Neural progenitor cell (in vitro differentiated cells): ENCODE results near the gene R3HDM2.
A peak's percentile ranks its signal among the peaks of the same experiment; 100 is the strongest.

Source experiments
- CTCF ChIP-seq: fragments of 200-600 bp; sonication (generic); IDR thresholded peaks from 2 replicates; pipeline ENCODE4 v1.5.1; 2017; ENCODE audit warnings: antibody characterized with exemption, mild to moderate bottlenecking
- EZH2phosphoT487 ChIP-seq: fragments of 200-600 bp; sonication (generic); IDR thresholded peaks from 2 replicates; pipeline ENCODE4 v1.6.1; 2017; ENCODE audit warnings: antibody characterized with exemption

GRCh38 chr12:57240066-57240921 lies 190.5 kb downstream of the R3HDM2 start:
- TF ChIP-seq CTCF, result no peak
- TF ChIP-seq EZH2phosphoT487, result peak; percentile 82
